Activated naive CD8-positive, alpha-beta T cell treated with anti-CD3 and anti-CD28 coated beads, Interleukin-2, amount 10 ng/mL, durations not matched to agents 7 days and 5 days (primary cell): ENCODE measurements around the gene LST1. TPM values are rescaled to one million over a fixed set of nuclear protein-coding genes. Genes with fewer than 3 reads are reported as not detected.
A peak's percentile ranks its signal among the peaks of the same experiment; 100 is the strongest.
"Not testable (repeated sequence)": the region's sequence is repeated elsewhere in the genome, so short reads cannot be mapped to it uniquely, and the experiment has no call there.

Experiments
- ATAC-seq: fragments of 150-1000 bp; cut with Tn5 transposase; one replicate; pipeline ENCODE4 v1.10.0; 2021; ENCODE audit warnings: low read depth, moderate library complexity
- POLR2A ChIA-PET: fragments of 350-600 bp; sonication (Branson Sonifier 250); formaldehyde crosslinking; loops from one replicate; lab custom pipeline; 2021; ENCODE audit warnings: antibody characterized with exemption; lab: Charles Lee
- DNase-seq: peaks from one replicate; pipeline ENCODE4 v3.0.0; 2021
- H3K27ac Mint-ChIP-seq: one replicate; pipeline ENCODE4 v1.8.0; 2022; ENCODE audit warnings: mild to moderate bottlenecking, mixed read lengths
- H3K27me3 Mint-ChIP-seq: one replicate; pipeline ENCODE4 v1.8.0; 2022; ENCODE audit warnings: mild to moderate bottlenecking, moderate library complexity, mixed read lengths
- H3K36me3 Mint-ChIP-seq: one replicate; pipeline ENCODE4 v1.8.0; 2021; ENCODE audit warnings: mild to moderate bottlenecking, mixed read lengths
- H3K4me1 Mint-ChIP-seq: one replicate; pipeline ENCODE4 v1.8.0; 2021; ENCODE audit warnings: mixed read lengths
- H3K4me3 Mint-ChIP-seq: one replicate; pipeline ENCODE4 v1.8.0; 2022; ENCODE audit warnings: mild to moderate bottlenecking, moderate library complexity, mixed read lengths
- H3K9me3 Mint-ChIP-seq: one replicate; pipeline ENCODE4 v1.8.0; 2021; ENCODE audit warnings: mixed read lengths
- total RNA-seq, 2 experiments: library from RNA; stranded (reverse); gene quantifications; one replicate each; pipeline ENCODE4 v1.2.3, GENCODE V29; 2021

LST1 gene
- total RNA-seq, 2 experiments from 2014 or later: 91.8 to 105 TPM

- DNase-seq: no peak
- Mint-ChIP-seq H3K27ac (no peak overlapping the region), H3K27me3 (no peaks in the 10 kb centered on the region), H3K4me3 (peak overlapping the region; percentile 88), H3K9me3 (no peaks in the 10 kb centered on the region), H3K4me1 (peaks cover 27% of the 10 kb centered on the region), H3K36me3 (peaks cover 11% of the 10 kb centered on the region)
- POLR2A ChIA-PET: interaction anchor here (0.6 to 3.4 kb wide), 9 partner anchors 22 to 117 kb away, joined by 4 to 24 read pairs (median 5); partner anchors contain the start of genes GPANK1, LTB, NCR3 and TNF
- ATAC-seq: no peak
These were observed 37.6 kb upstream of the LST1 start for GRCh38 chr6:31548544-31548873.

GRCh38 chr6:31551371-31551770, 34.7 kb upstream of the LST1 start:
- not testable (repeated sequence) for H3K9me3 Mint-ChIP-seq, ATAC-seq, H3K27me3 Mint-ChIP-seq, H3K27ac Mint-ChIP-seq, H3K4me3 Mint-ChIP-seq
- Mint-ChIP-seq H3K4me1 (peaks cover 33% of the 10 kb centered on the region), H3K36me3 (peaks cover 14% of the 10 kb centered on the region)
- peak; percentile 51 for DNase-seq
- POLR2A ChIA-PET: interaction anchor here (0.6 to 2.5 kb wide), 13 partner anchors 9 to 49 kb away, joined by 3 to 27 read pairs (median 4); partner anchors contain the start of genes LTB and TNF

- H3K27ac Mint-ChIP-seq: no peak overlapping the region
- H3K36me3 Mint-ChIP-seq: peaks cover 26% of the 10 kb centered on the region
- DNase-seq (no peak), ATAC-seq (no peak)
- peaks cover 3% of the 10 kb centered on the region for H3K27me3 Mint-ChIP-seq
- peaks cover 46% of the 10 kb centered on the region for H3K4me1 Mint-ChIP-seq
- H3K4me3 Mint-ChIP-seq: peak overlapping the region; percentile 47
- POLR2A ChIA-PET: interaction anchor here (1.2 to 6.4 kb wide), 2 partner anchors 13 to 23 kb away, joined by 3 to 101 read pairs; partner anchors contain the start of genes LTB and TNF
- no peaks in the 10 kb centered on the region for H3K9me3 Mint-ChIP-seq
These were observed 29.8 kb upstream of the LST1 start for GRCh38 chr6:31556307-31556706.

GRCh38 chr6:31557443-31558317, 28.4 kb upstream of the LST1 start:
- Mint-ChIP-seq H3K36me3 (peaks cover 30% of the 10 kb centered on the region), H3K27ac (peak overlapping the region; percentile 34), H3K4me1 (peaks cover 48% of the 10 kb centered on the region), H3K9me3 (no peaks in the 10 kb centered on the region), H3K4me3 (peak overlapping the region; percentile 8), H3K27me3 (peaks cover 11% of the 10 kb centered on the region)
- POLR2A ChIA-PET: interaction anchor here (0.9 to 6.4 kb wide), 8 partner anchors 10 to 39 kb away, joined by 3 to 101 read pairs (median 13); partner anchors contain the start of genes LST1, LTA, LTB and NCR3
- ATAC-seq (no peak), DNase-seq (no peak)

GRCh38 chr6:31558318-31558625, 27.8 kb upstream of the LST1 start:
- Mint-ChIP-seq H3K27ac (peak overlapping the region; percentile 70), H3K4me1 (peaks cover 52% of the 10 kb centered on the region), H3K36me3 (peaks cover 29% of the 10 kb centered on the region), H3K9me3 (no peaks in the 10 kb centered on the region), H3K27me3 (peaks cover 17% of the 10 kb centered on the region), H3K4me3 (peak overlapping the region; percentile 76)
- ATAC-seq (no peak), DNase-seq (no peak)
- POLR2A ChIA-PET: interaction anchor here (0.9 to 6.4 kb wide), 9 partner anchors 10 to 40 kb away, joined by 3 to 101 read pairs (median 13); partner anchors contain the start of genes LST1, LTA, LTB and NCR3

- H3K36me3 Mint-ChIP-seq: peaks cover 30% of the 10 kb centered on the region
- H3K4me3 Mint-ChIP-seq: peak overlapping the region; percentile 76
- H3K4me1 Mint-ChIP-seq: peaks cover 52% of the 10 kb centered on the region
- POLR2A ChIA-PET: interaction anchor here (0.9 to 6.4 kb wide), 12 partner anchors 9 to 40 kb away, joined by 3 to 101 read pairs (median 6); partner anchors contain the start of genes DDX39B, LST1, LTA and LTB
- H3K27me3 Mint-ChIP-seq: peaks cover 21% of the 10 kb centered on the region
- ATAC-seq (peak; percentile 48), DNase-seq (no peak)
- H3K27ac Mint-ChIP-seq: peak overlapping the region; percentile 70
- H3K9me3 Mint-ChIP-seq: no peaks in the 10 kb centered on the region
These were observed 27.2 kb upstream of the LST1 start for GRCh38 chr6:31558631-31559500.

- peak overlapping the region; percentile 70 for H3K27ac Mint-ChIP-seq
- H3K36me3 Mint-ChIP-seq: peaks cover 31% of the 10 kb centered on the region
- POLR2A ChIA-PET: interaction anchor here (0.7 to 6.4 kb wide), 12 partner anchors 9 to 103 kb away, joined by 3 to 101 read pairs (median 6); partner anchors contain the start of genes DDX39B, LST1, LTA and LTB
- peak overlapping the region; percentile 76 for H3K4me3 Mint-ChIP-seq
- ATAC-seq: peak; percentile 23
- H3K4me1 Mint-ChIP-seq: peaks cover 52% of the 10 kb centered on the region
- no peak for DNase-seq
- peaks cover 26% of the 10 kb centered on the region for H3K27me3 Mint-ChIP-seq
- H3K9me3 Mint-ChIP-seq: no peaks in the 10 kb centered on the region
These were observed 26.5 kb upstream of the LST1 start for GRCh38 chr6:31559606-31559957.

GRCh38 chr6:31559958-31560696, 25.9 kb upstream of the LST1 start:
- Mint-ChIP-seq H3K9me3 (no peaks in the 10 kb centered on the region), H3K4me3 (peak overlapping the region; percentile 76), H3K27me3 (peaks cover 31% of the 10 kb centered on the region), H3K4me1 (peaks cover 55% of the 10 kb centered on the region), H3K27ac (peak overlapping the region; percentile 70), H3K36me3 (peaks cover 28% of the 10 kb centered on the region)
- peak; percentile 78 for ATAC-seq
- no peak for DNase-seq
- POLR2A ChIA-PET: interaction anchor here (0.7 to 6.4 kb wide), 12 partner anchors 8 to 102 kb away, joined by 3 to 101 read pairs (median 6); partner anchors contain the start of genes DDX39B, LST1, LTA and LTB

- peaks cover 58% of the 10 kb centered on the region for H3K4me1 Mint-ChIP-seq
- H3K27me3 Mint-ChIP-seq: peaks cover 37% of the 10 kb centered on the region
- no peak for ATAC-seq
- H3K36me3 Mint-ChIP-seq: peaks cover 31% of the 10 kb centered on the region
- DNase-seq: no peak
- no peaks in the 10 kb centered on the region for H3K9me3 Mint-ChIP-seq
- H3K4me3 Mint-ChIP-seq: peak overlapping the region; percentile 76
- POLR2A ChIA-PET: interaction anchor here (0.7 to 6.4 kb wide), 4 partner anchors 9 to 32 kb away, joined by 3 to 101 read pairs (median 10); partner anchors contain the start of genes LTB, NCR3 and TNF
- peak overlapping the region; percentile 70 for H3K27ac Mint-ChIP-seq
These were observed 25.4 kb upstream of the LST1 start for GRCh38 chr6:31560697-31561058.

- Mint-ChIP-seq H3K4me3 (peak overlapping the region; percentile 41), H3K27ac (peak overlapping the region; percentile 69), H3K4me1 (peaks cover 53% of the 10 kb centered on the region), H3K9me3 (no peaks in the 10 kb centered on the region), H3K27me3 (peaks cover 40% of the 10 kb centered on the region), H3K36me3 (peaks cover 7% of the 10 kb centered on the region)
- DNase-seq (no peak), ATAC-seq (no peak)
- POLR2A ChIA-PET: interaction anchor here (0.7 to 7.6 kb wide), 10 partner anchors 9 to 169 kb away, joined by 3 to 87 read pairs (median 6); partner anchors contain the start of genes DDX39B, GPANK1, LTB and NCR3
These were observed 18.3 kb upstream of the LST1 start for GRCh38 chr6:31567531-31568370.

- Mint-ChIP-seq H3K36me3 (peaks cover 7% of the 10 kb centered on the region), H3K9me3 (no peaks in the 10 kb centered on the region), H3K27me3 (peaks cover 36% of the 10 kb centered on the region), H3K27ac (peak overlapping the region; percentile 64), H3K4me1 (peaks cover 57% of the 10 kb centered on the region), H3K4me3 (peak overlapping the region; percentile 41)
- DNase-seq (no peak), ATAC-seq (peak; percentile 65)
- POLR2A ChIA-PET: interaction anchor here (0.7 to 7.6 kb wide), 11 partner anchors 9 to 169 kb away, joined by 3 to 87 read pairs (median 5); partner anchors contain the start of genes DDX39B, GPANK1, LTB and NCR3
These were observed 17.5 kb upstream of the LST1 start for GRCh38 chr6:31568537-31568961.
